Measurements from ENCODE around the gene ADAM30. TPM values are rescaled to one million over a fixed set of nuclear protein-coding genes. Genes with fewer than 3 reads are reported as not detected.

Gene ADAM30
- total RNA-seq, 2 donors from 2014 or later, result not detected

GRCh38 chr1:119879510-119880434, 16.5 kb downstream of the ADAM30 start:
- Histone ChIP-seq H3K4me3 (no peak overlapping the region), H3K9me3 (no peaks in the 10 kb centered on the region), H3K27me3 (replicated peaks; ENCODE audit: insufficient read depth) (no peaks in the 10 kb centered on the region), H3K36me3 (no peaks in the 10 kb centered on the region), H3K27ac (no peak overlapping the region), H3K4me1 (ENCODE audit: control insufficient read depth in 1 of 2, low read depth in 2 of 2) (peaks cover 0 to 9% of the 10 kb centered on the region in 2 donors)
- no peak for TF ChIP-seq CTCF (IDR thresholded peaks at IDR 0.05)
- ATAC-seq (ENCODE audit: insufficient number of reproducible peaks, low FRiP score, low read depth), result no peak
- DNase-seq (ENCODE audit: low spot score), result no peak

GRCh38 chr1:119878171-119878570, 18.1 kb downstream of the ADAM30 start:
- ATAC-seq (ENCODE audit: insufficient number of reproducible peaks, low FRiP score, low read depth), result no peak
- no peak for TF ChIP-seq CTCF (IDR thresholded peaks at IDR 0.05)
- no peak for DNase-seq (ENCODE audit: low spot score)
- Histone ChIP-seq H3K4me1 (ENCODE audit: control insufficient read depth in 1 of 2, low read depth in 2 of 2) (peaks cover 0 to 13% of the 10 kb centered on the region in 2 donors), H3K4me3 (no peak overlapping the region), H3K27me3 (replicated peaks; ENCODE audit: insufficient read depth) (no peaks in the 10 kb centered on the region), H3K36me3 (no peaks in the 10 kb centered on the region), H3K27ac (no peak overlapping the region), H3K9me3 (no peaks in the 10 kb centered on the region)

GRCh38 chr1:119874186-119874585, 22.1 kb downstream of the ADAM30 start:
- TF ChIP-seq CTCF (IDR thresholded peaks at IDR 0.05), result no peak
- Histone ChIP-seq H3K4me1 (ENCODE audit: control insufficient read depth in 1 of 2, low read depth in 2 of 2) (peaks cover 0 to 22% of the 10 kb centered on the region in 2 donors), H3K27ac (no peak overlapping the region), H3K27me3 (replicated peaks; ENCODE audit: insufficient read depth) (no peaks in the 10 kb centered on the region), H3K9me3 (no peaks in the 10 kb centered on the region), H3K36me3 (no peaks in the 10 kb centered on the region), H3K4me3 (no peak overlapping the region)
- DNase-seq (ENCODE audit: low spot score) (no peak), ATAC-seq (ENCODE audit: insufficient number of reproducible peaks, low FRiP score, low read depth) (no peak)

DNA sequence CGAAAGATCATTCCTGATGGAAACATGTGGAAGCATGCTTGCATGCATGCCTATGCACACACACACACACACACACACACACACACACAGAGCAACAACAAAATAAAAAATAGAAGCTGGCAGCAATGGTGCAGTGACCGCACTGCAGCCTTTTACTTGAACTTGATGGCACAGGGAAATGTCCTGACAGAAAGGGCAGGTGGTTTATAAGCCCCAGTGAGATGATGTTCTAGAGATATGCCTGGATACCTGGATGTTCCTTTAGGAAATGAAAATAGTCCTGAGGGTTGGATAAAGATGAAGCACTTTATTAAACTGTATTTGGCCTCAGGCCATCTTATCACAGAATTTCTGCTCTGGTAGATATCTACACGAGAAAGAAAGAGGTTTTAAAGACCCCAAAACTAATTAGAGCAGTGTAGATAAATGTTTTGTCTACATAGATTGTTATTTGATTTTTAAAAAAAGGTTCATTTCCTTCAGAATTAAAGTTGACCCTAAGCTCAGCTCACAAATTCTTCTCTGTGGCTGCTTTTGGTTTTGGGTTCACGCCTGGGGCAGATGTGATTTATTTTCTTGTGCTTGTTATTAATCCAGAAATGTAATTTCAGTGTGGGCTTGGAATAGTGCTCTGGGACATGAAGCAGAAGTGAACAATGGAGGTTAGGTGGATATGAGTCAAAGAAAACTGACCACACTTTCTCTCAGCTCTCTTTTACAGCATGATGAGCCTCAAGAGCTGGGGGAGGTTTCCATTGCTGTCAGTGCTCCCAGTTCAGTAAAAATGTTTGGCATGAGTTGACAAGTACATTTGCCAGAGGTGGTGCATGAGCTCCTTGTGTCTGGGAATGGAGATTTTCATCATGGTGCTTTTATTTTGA, 22.9 kb downstream of the ADAM30 start:
- TF ChIP-seq CTCF (IDR thresholded peaks at IDR 0.05), result no peak
- Histone ChIP-seq H3K27me3 (replicated peaks; ENCODE audit: insufficient read depth) (no peaks in the 10 kb centered on the region), H3K9me3 (no peaks in the 10 kb centered on the region), H3K36me3 (no peaks in the 10 kb centered on the region), H3K4me1 (ENCODE audit: control insufficient read depth in 1 of 2, low read depth in 2 of 2) (peaks cover 0 to 22% of the 10 kb centered on the region in 2 donors), H3K4me3 (no peak overlapping the region), H3K27ac (no peak overlapping the region)
- no peak for ATAC-seq (ENCODE audit: insufficient number of reproducible peaks, low FRiP score, low read depth)
- no peak for DNase-seq (ENCODE audit: low spot score)

DNA sequence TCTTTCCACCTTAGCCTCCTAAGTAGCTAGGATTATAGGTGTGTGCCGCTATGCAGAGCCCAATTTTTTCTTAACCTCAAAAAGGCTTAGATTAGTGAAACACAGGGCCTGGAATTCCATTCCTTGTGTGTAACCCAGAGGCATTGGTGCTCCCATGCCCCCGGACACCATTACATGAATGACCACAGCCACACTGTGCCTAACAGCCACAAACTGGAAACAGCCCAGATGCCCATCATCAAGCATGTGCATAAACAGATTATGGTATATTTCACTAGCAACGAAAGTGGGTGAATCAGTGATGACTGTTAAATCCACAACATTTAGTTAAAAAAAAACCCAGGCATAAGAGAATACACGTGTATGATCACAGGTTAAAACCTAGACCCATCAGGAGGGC, 24.4 kb downstream of the ADAM30 start:
- no peak overlapping the region for H3K4me3 ChIP-seq
- no peak for TF ChIP-seq CTCF (IDR thresholded peaks at IDR 0.05)
- H3K27me3 ChIP-seq (replicated peaks; ENCODE audit: insufficient read depth), result no peaks in the 10 kb centered on the region
- H3K27ac ChIP-seq, result no peak overlapping the region
- peaks cover 0 to 22% of the 10 kb centered on the region in 2 donors for H3K4me1 ChIP-seq (ENCODE audit: control insufficient read depth in 1 of 2, low read depth in 2 of 2)
- ATAC-seq (ENCODE audit: insufficient number of reproducible peaks, low FRiP score, low read depth), result no peak
- DNase-seq (ENCODE audit: low spot score), result no peak
- H3K36me3 ChIP-seq, result no peaks in the 10 kb centered on the region
- no peaks in the 10 kb centered on the region for H3K9me3 ChIP-seq
